ENCODE measurements around the gene TF. TPM values are rescaled to one million over a fixed set of nuclear protein-coding genes. Genes with fewer than 3 reads are reported as not detected.

The TF gene
- 0.11 and 0.25 TPM in 2 replicates for total RNA-seq

DNA sequence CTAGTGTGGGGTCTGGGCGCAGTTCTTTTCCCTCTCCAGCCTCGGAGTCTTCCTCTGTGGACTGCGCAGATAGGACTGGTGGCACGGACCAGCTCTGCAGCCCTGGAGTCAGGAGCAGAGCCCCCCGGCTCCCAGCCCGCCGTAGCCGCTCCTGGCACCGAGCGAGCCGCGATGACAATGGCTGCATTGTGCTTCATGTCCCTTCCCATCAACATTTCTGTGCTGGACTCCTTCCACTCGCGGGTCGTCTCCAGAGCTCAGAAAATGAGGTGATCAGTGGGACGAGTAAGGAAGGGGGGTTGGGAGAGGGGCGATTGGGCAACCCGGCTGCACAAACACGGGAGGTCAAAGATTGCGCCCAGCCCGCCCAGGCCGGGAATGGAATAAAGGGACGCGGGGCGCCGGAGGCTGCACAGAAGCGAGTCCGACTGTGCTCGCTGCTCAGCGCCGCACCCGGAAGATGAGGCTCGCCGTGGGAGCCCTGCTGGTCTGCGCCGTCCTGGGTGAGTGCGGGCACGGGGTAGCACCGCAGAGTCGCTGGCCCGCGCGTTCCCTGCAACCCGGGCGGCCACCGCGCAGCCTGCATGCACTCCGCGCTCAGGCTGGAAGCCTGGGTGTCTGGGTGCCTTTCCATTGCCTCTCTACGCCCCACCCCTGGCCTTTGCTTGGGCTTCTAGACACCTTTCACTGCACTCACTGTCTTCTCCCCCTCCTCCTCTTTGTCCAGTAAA lies at the start of gene TF:
TSS of gene TF (plus strand) at position 413 of the 731 bp plus-strand sequence. CDS start at position 461, 48 bp downstream.
- no peak for DNase-seq (ENCODE audit: low spot score)
- no peak within 1 kb of the TSS for H3K27ac Mint-ChIP-seq
- no peak within 1 kb of the TSS for H3K4me3 Mint-ChIP-seq (ENCODE audit: low read depth)
- H3K36me3 Mint-ChIP-seq (ENCODE audit: low read depth): no peaks in the 10 kb centered on the region
- peaks cover 35% of the 10 kb centered on the region for H3K27me3 Mint-ChIP-seq (ENCODE audit: low read depth)
- intact Hi-C loops (cut with micrococcal nuclease): no loop called here
- no peaks in the 10 kb centered on the region for H3K4me1 Mint-ChIP-seq (ENCODE audit: low read depth)
- no peaks in the 10 kb centered on the region for H3K9me3 Mint-ChIP-seq

DNA sequence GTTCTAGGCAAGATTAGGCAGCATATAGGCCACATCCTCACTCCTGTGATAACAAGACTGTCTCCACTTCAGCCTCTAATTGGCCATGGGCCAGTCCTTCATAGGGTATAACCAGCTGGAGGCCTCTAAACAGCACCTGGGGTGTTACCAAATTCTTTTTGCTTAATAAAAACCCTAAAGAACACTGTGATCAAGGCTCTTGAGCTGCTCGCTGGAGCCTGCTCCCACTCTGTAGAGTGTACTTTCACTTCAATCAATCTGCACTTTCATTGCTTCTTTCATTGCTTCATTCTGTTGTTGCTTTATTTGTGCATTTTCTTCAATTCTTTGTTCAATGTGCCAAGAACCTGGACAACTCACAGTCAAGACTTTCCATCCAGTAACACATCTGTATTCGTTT lies 48.2 kb upstream of the TF start:
- Mint-ChIP-seq H3K4me3 (ENCODE audit: low read depth) (no peak overlapping the region), H3K27ac (no peak overlapping the region), H3K9me3 (peaks cover 6% of the 10 kb centered on the region), H3K36me3 (ENCODE audit: low read depth) (no peaks in the 10 kb centered on the region), H3K4me1 (ENCODE audit: low read depth) (no peaks in the 10 kb centered on the region), H3K27me3 (ENCODE audit: low read depth) (no peaks in the 10 kb centered on the region)
- intact Hi-C loops (cut with micrococcal nuclease): no loop called here
- DNase-seq (ENCODE audit: low spot score): no peak

DNA sequence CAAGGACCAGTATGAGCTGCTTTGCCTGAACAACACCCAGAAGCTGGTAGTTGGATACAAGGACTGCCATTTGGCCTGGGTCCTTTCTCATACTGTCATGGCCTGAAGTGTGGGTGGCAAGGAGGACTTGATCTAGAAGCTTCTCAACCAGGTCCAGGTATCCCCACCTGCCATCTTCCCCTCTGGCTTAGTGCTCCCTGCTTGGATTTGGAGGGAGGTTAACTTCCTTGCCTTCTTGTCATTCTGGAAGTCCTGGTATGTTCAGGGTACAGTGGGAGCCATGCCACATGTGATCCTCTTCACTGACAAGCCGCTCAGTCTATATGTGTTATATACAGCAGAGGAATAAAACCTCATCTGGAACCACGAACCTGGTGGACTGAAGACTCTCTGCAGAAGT lies 46.7 kb upstream of the TF start:
- H3K4me1 Mint-ChIP-seq (ENCODE audit: low read depth): no peaks in the 10 kb centered on the region

GRCh38 chr3:133699903-133700302 lies 46.3 kb upstream of the TF start:
- no peak overlapping the region for H3K27ac Mint-ChIP-seq
- intact Hi-C loops (cut with micrococcal nuclease): no loop called here
- DNase-seq (ENCODE audit: low spot score): no peak
- peaks cover 6% of the 10 kb centered on the region for H3K9me3 Mint-ChIP-seq
- H3K27me3 Mint-ChIP-seq (ENCODE audit: low read depth): peaks cover 5% of the 10 kb centered on the region
- no peaks in the 10 kb centered on the region for H3K36me3 Mint-ChIP-seq (ENCODE audit: low read depth)
- H3K4me1 Mint-ChIP-seq (ENCODE audit: low read depth): no peaks in the 10 kb centered on the region
- H3K4me3 Mint-ChIP-seq (ENCODE audit: low read depth): no peak overlapping the region

More for the DNA sequence above, 46.7 kb upstream of the TF start:
- Mint-ChIP-seq H3K36me3 (ENCODE audit: low read depth) (no peaks in the 10 kb centered on the region), H3K9me3 (peaks cover 6% of the 10 kb centered on the region), H3K27ac (no peak overlapping the region), H3K27me3 (ENCODE audit: low read depth) (peaks cover 5% of the 10 kb centered on the region), H3K4me3 (ENCODE audit: low read depth) (no peak overlapping the region)
- no peak for DNase-seq (ENCODE audit: low spot score)
- intact Hi-C loops (cut with micrococcal nuclease): no loop called here

- Mint-ChIP-seq H3K27me3 (ENCODE audit: low read depth) (peaks cover 7% of the 10 kb centered on the region), H3K27ac (no peak overlapping the region), H3K36me3 (ENCODE audit: low read depth) (no peaks in the 10 kb centered on the region), H3K4me3 (ENCODE audit: low read depth) (no peak overlapping the region), H3K4me1 (ENCODE audit: low read depth) (no peaks in the 10 kb centered on the region), H3K9me3 (peaks cover 6% of the 10 kb centered on the region)
- intact Hi-C loops (cut with micrococcal nuclease): no loop called here
- no peak for DNase-seq (ENCODE audit: low spot score)
These were observed 45.8 kb upstream of the TF start for GRCh38 chr3:133700351-133700750.

- intact Hi-C loops (cut with micrococcal nuclease): no loop called here
- Mint-ChIP-seq H3K27me3 (ENCODE audit: low read depth) (peaks cover 10% of the 10 kb centered on the region), H3K36me3 (ENCODE audit: low read depth) (no peaks in the 10 kb centered on the region), H3K9me3 (peaks cover 6% of the 10 kb centered on the region), H3K4me1 (ENCODE audit: low read depth) (no peaks in the 10 kb centered on the region), H3K27ac (no peak overlapping the region), H3K4me3 (ENCODE audit: low read depth) (no peak overlapping the region)
- no peak for DNase-seq (ENCODE audit: low spot score)
These were observed 44.5 kb upstream of the TF start for GRCh38 chr3:133701435-133702358.

GRCh38 chr3:133703915-133704314 lies 42.3 kb upstream of the TF start:
- Mint-ChIP-seq H3K4me1 (ENCODE audit: low read depth) (no peaks in the 10 kb centered on the region), H3K27ac (no peak overlapping the region), H3K4me3 (ENCODE audit: low read depth) (no peak overlapping the region), H3K36me3 (ENCODE audit: low read depth) (no peaks in the 10 kb centered on the region), H3K9me3 (no peaks in the 10 kb centered on the region), H3K27me3 (ENCODE audit: low read depth) (peaks cover 15% of the 10 kb centered on the region)
- intact Hi-C loops (cut with micrococcal nuclease): no loop called here
- no peak for DNase-seq (ENCODE audit: low spot score)

GRCh38 chr3:133706033-133706432 lies 40.2 kb upstream of the TF start:
- no peaks in the 10 kb centered on the region for H3K36me3 Mint-ChIP-seq (ENCODE audit: low read depth)
- H3K4me3 Mint-ChIP-seq (ENCODE audit: low read depth): no peak overlapping the region
- H3K4me1 Mint-ChIP-seq (ENCODE audit: low read depth): no peaks in the 10 kb centered on the region
- H3K9me3 Mint-ChIP-seq: no peaks in the 10 kb centered on the region
- intact Hi-C loops (cut with micrococcal nuclease): no loop called here
- H3K27me3 Mint-ChIP-seq (ENCODE audit: low read depth): peaks cover 19% of the 10 kb centered on the region
- no peak overlapping the region for H3K27ac Mint-ChIP-seq
- no peak for DNase-seq (ENCODE audit: low spot score)

- no peaks in the 10 kb centered on the region for H3K9me3 Mint-ChIP-seq
- H3K27ac Mint-ChIP-seq: no peak overlapping the region
- no peaks in the 10 kb centered on the region for H3K36me3 Mint-ChIP-seq (ENCODE audit: low read depth)
- H3K27me3 Mint-ChIP-seq (ENCODE audit: low read depth): peaks cover 18% of the 10 kb centered on the region
- no peaks in the 10 kb centered on the region for H3K4me1 Mint-ChIP-seq (ENCODE audit: low read depth)
- no peak for DNase-seq (ENCODE audit: low spot score)
- intact Hi-C loops (cut with micrococcal nuclease): no loop called here
- no peak overlapping the region for H3K4me3 Mint-ChIP-seq (ENCODE audit: low read depth)
These were observed 36.9 kb upstream of the TF start for GRCh38 chr3:133709139-133709750.

- H3K9me3 Mint-ChIP-seq: no peaks in the 10 kb centered on the region
- no peak for DNase-seq (ENCODE audit: low spot score)
- no peaks in the 10 kb centered on the region for H3K4me1 Mint-ChIP-seq (ENCODE audit: low read depth)
- H3K27me3 Mint-ChIP-seq (ENCODE audit: low read depth): peaks cover 11% of the 10 kb centered on the region
- intact Hi-C loops (cut with micrococcal nuclease): no loop called here
- no peaks in the 10 kb centered on the region for H3K36me3 Mint-ChIP-seq (ENCODE audit: low read depth)
- H3K4me3 Mint-ChIP-seq (ENCODE audit: low read depth): no peak overlapping the region
- no peak overlapping the region for H3K27ac Mint-ChIP-seq
These were observed 35.2 kb upstream of the TF start for GRCh38 chr3:133711013-133711412.

DNA sequence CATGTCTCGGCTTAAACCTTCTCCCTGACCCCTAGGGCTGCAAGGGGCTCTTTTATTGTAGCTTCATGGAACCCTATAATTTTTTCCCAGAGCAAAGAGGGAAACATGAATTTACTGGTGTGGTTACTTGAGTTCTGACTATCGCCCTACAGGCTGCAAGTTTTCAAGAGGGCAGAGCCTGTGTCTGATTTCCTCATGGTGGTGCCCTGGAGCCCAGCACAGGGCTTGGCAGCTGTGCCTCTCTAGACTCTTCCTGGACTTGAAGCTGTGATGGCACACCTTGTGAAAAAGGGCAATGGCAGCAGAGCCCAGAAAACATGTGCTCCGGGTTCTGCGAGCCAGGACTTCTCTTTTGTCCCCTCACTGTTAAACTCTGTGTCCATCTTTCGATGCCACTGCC lies 34.2 kb upstream of the TF start:
- Mint-ChIP-seq H3K36me3 (ENCODE audit: low read depth) (no peaks in the 10 kb centered on the region), H3K4me1 (ENCODE audit: low read depth) (no peaks in the 10 kb centered on the region), H3K9me3 (no peaks in the 10 kb centered on the region), H3K27me3 (ENCODE audit: low read depth) (peaks cover 11% of the 10 kb centered on the region), H3K4me3 (ENCODE audit: low read depth) (no peak overlapping the region), H3K27ac (no peak overlapping the region)
- intact Hi-C loops (cut with micrococcal nuclease): no loop called here
- no peak for DNase-seq (ENCODE audit: low spot score)

DNA sequence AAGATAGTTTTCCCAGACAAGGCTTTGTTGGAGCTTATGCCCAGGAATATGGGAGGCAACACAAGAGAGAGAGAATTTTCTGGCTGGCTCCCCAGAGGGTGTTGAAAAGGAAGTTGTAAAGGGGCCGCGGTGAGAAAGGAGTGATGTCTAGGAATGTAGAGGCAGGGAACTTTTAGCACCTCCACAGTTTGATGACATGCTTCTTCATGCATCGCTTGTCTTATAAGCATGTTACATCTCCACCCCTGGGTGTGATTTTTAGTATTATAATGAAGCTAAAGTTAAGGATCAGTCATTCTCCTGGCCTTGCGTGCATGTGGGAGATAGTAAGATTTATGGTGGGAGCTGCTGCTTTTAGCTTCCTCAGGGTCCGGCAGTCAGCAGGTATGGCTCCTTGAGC lies 32.8 kb upstream of the TF start:
- H3K36me3 Mint-ChIP-seq (ENCODE audit: low read depth): no peaks in the 10 kb centered on the region
- H3K4me1 Mint-ChIP-seq (ENCODE audit: low read depth): no peaks in the 10 kb centered on the region
- no peak overlapping the region for H3K27ac Mint-ChIP-seq
- no peak overlapping the region for H3K4me3 Mint-ChIP-seq (ENCODE audit: low read depth)
- intact Hi-C loops (cut with micrococcal nuclease): no loop called here
- H3K9me3 Mint-ChIP-seq: no peaks in the 10 kb centered on the region
- DNase-seq (ENCODE audit: low spot score): no peak
- H3K27me3 Mint-ChIP-seq (ENCODE audit: low read depth): peaks cover 6% of the 10 kb centered on the region

GRCh38 chr3:133717424-133717823 lies 28.8 kb upstream of the TF start:
- Mint-ChIP-seq H3K27ac (no peak overlapping the region), H3K9me3 (peaks cover 5% of the 10 kb centered on the region), H3K4me1 (ENCODE audit: low read depth) (no peaks in the 10 kb centered on the region), H3K36me3 (ENCODE audit: low read depth) (no peaks in the 10 kb centered on the region), H3K4me3 (ENCODE audit: low read depth) (no peak overlapping the region), H3K27me3 (ENCODE audit: low read depth) (peaks cover 11% of the 10 kb centered on the region)
- intact Hi-C loops (cut with micrococcal nuclease): no loop called here
- DNase-seq (ENCODE audit: low spot score): no peak
